Hippocampal formation (tissue), 2 donors: ENCODE measurements around the gene OLIG2.

ENCODE experiments used
- DNase-seq, 2 donors: peaks; one replicate each; lab custom pipeline; 2025; lab: John Stamatoyannopoulos, UW

OLIG2 gene

GRCh38 chr21:33025489-33026442 lies at the start of gene OLIG2:
Gene OLIG2 (plus strand): TSS chr21:33025935. CDS start chr21:33026863, 928 bp downstream.
- DNase-seq, result peak; percentile 95 to 96

GRCh38 chr21:32976791-32977190 lies 48.9 kb upstream of the OLIG2 start:
- peak in 1 of 2 donors; percentile 58 for DNase-seq

- peak; percentile 58 to 65 for DNase-seq
Measured at GRCh38 chr21:32977216-32977615, 48.5 kb upstream of the OLIG2 start.

GRCh38 chr21:32978331-32979270 lies 47.1 kb upstream of the OLIG2 start:
- peak; percentile 67 to 82 for DNase-seq

GRCh38 chr21:32979598-32980268 lies 46.0 kb upstream of the OLIG2 start:
- DNase-seq, result no peak

- DNase-seq, result no peak
Measured at GRCh38 chr21:32981096-32981495, 44.6 kb upstream of the OLIG2 start.

GRCh38 chr21:32990666-32991065 lies 35.1 kb upstream of the OLIG2 start:
- DNase-seq, result no peak

- DNase-seq, result no peak
Measured at GRCh38 chr21:32991361-32991760, 34.4 kb upstream of the OLIG2 start.

GRCh38 chr21:32993894-32994293 lies 31.8 kb upstream of the OLIG2 start:
- DNase-seq, result no peak

GRCh38 chr21:32994305-32994704 lies 31.4 kb upstream of the OLIG2 start:
- DNase-seq, result peak in 1 of 2 donors; percentile 19

GRCh38 chr21:33007747-33008146 lies 18.0 kb upstream of the OLIG2 start:
- no peak for DNase-seq

- no peak for DNase-seq
Measured at GRCh38 chr21:33008333-33009051, 17.2 kb upstream of the OLIG2 start.

GRCh38 chr21:33010931-33011330 lies 14.8 kb upstream of the OLIG2 start:
- DNase-seq, result no peak

- no peak for DNase-seq
Measured at GRCh38 chr21:33011462-33011861, 14.3 kb upstream of the OLIG2 start.

GRCh38 chr21:33013626-33014025 lies 12.1 kb upstream of the OLIG2 start:
- DNase-seq, result no peak

GRCh38 chr21:33014331-33014730 lies 11.4 kb upstream of the OLIG2 start:
- DNase-seq, result no peak

- no peak for DNase-seq
Measured at GRCh38 chr21:33015096-33015495, 10.6 kb upstream of the OLIG2 start.

- DNase-seq, result no peak
Measured at GRCh38 chr21:33015756-33016155, 10.0 kb upstream of the OLIG2 start.

- no peak for DNase-seq
Measured at GRCh38 chr21:33018707-33019465, 6.8 kb upstream of the OLIG2 start.

- DNase-seq, result no peak
Measured at GRCh38 chr21:33019516-33019884, 6.2 kb upstream of the OLIG2 start.
